Activated CD4-positive, alpha-beta T cell treated with anti-CD3 and anti-CD28 coated beads, Interleukin-2, amount 50 U/mL, for 48 hours (primary cell): ENCODE results near the gene CTNNA1.
"Not testable (repeated sequence)": the region's sequence is repeated elsewhere in the genome, so short reads cannot be mapped to it uniquely, and the experiment has no call there.

Source experiments
- DNase-seq, 2 experiments: peaks; one replicate each; pipeline ENCODE4 v3.0.0-alpha.2; 2020

The CTNNA1 gene

DNA sequence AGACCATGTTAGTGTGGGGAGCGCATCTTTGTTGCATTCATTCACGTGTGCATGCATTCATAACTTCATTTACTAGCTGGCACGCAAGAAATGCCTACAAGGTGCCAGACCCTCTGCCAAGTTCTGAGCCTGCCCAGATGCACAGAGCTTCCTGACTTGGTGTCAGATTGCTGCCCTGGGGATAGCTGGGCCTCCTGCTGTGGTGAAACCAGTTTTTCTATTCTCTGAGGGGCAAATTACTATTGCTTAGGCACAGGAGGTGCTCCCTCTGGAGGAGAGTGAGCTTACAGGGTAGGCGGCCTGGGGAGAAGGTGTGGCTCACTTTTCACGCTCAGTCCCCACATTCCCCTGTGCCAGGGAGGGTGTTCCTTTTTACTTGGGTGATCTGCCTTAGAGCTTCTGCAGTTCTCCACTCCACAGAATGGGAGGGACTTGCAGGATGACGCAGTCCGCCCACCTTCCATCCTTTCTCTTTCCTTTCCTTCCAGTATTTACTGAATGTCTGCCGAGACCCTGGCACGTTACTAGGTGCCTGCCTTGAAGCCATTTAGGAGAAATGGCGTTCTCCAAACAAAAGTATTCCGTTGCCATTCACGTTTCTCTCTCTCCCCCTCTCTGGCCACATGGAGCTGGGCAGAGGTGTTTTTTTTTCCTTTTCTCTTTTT lies 27.9 kb upstream of the CTNNA1 start:
- no peak for DNase-seq

DNA sequence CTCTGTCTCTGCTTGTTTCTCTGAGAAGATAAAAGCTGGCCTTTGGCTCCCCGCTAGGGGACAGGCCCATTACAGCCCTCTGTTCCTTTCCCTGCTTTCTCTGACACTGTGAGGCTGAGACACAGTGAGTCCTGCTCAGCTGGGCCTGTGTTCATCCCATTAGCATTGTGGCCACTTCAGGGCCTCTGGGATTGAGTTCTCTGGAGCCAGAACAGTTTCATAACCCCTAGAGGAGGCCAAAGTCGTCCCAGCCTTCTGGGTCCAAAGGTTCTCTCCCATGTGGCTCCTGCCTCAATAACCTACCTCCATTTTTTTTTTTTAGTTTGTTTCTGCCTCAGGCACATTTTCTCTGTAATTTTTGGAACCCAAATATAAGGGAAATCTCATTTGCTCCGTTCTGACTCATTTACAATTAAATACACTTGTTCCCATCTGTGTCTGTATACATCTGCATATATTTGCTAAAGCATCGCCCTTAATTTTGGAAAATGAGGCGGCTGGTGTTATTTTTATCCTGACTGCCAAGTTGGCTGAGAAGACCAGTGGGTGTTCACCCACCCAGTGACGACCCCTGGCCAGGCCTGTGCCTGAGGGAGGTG lies 27.3 kb upstream of the CTNNA1 start:
- no peak for DNase-seq

DNA sequence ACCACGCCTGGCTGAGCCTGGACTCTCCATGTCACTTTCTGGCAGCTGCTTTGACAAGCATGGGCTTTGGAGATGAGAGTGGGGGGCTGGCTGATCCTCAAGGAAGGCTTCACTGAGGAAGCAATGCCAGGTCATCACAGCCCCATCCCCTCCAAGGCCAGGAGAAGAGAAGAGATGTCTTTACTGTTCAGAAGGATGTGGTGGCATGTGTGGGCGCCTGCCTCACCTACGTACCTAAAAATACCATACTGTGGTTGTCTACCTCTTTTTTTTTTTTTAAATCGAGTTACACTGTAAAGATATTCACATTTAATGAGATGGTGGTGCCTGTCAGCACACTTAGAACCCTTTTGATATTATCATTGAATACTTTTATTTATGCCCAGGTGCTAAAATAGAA lies 26.4 kb upstream of the CTNNA1 start:
- DNase-seq, result peak; percentile 6 to 14

DNA sequence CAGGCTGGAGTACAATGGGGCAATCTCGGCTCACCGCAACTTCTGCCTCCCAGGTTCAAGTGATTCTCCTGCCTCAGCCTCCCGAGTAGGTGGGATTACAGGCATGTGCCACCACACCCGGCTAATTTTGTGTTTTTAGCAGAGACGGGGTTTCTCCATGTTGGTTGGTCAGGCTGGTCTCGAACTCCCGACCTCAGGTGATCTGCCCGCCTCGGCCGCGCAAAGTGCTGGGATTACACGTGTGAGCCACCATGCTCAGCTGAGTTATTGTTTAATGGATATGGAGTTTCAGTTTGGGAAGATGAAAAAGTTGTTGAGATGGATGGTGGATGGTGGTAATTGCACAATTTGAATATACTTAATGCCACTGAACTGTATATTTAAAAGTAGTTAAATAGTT lies 22.7 kb upstream of the CTNNA1 start:
- DNase-seq, result not testable (repeated sequence)

DNA sequence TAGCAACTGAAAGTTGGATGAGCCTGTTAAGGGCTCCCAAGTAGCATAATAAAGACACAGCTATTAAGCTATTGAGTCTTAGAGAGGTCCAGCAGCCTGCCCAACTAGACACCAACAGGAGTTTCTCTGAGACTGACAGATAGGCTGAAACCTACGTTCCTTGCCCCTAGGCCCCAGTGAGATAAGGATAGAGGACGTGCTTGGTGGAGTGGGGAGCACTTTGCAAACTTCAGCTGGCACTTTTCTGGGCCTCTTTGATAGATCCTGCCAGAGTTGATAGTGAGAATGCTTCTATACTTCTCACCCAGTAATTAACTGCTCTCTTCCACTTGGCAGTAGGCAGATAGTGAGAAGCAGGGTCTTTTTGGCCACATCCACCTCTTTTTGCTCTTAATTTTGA lies 20.8 kb upstream of the CTNNA1 start:
- no peak for DNase-seq

DNA sequence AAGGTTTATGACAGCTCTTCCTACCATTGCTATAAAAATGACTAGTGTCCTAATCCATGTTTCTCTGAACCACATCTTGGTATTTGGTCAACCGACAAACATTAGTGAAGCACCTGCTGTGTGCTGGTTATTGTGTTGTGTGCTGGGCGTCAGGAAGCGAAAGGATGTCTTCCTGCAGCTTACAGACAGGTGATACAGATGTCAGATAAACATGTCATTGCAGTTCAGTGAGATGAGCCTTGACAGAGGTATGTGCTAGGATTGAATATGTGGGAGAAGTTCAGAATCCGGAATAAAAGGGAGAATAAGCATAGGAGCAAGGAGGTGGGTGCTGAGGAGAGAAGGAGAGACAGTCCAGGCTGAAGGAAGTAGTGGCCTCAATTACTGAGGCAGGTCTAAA lies 20.3 kb upstream of the CTNNA1 start:
- no peak for DNase-seq

DNA sequence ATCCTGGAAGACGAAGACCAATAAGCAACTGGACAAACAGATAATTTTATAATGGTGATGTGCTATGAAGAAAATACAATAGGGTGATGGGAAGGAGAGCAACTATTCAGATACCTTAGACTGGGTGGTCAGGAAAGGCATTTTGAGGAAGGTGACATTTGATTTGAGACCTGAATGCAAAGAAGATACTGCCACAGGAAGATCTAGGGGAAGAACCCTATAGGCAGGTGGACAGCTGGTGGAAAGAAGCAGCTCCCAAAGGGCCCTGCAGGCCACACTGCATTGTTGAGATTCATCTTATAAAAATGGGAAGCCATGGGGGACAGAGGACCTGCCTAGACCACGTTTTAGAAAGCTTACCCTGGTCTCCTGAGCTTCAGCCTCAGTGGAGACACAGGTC lies 19.7 kb upstream of the CTNNA1 start:
- no peak for DNase-seq

DNA sequence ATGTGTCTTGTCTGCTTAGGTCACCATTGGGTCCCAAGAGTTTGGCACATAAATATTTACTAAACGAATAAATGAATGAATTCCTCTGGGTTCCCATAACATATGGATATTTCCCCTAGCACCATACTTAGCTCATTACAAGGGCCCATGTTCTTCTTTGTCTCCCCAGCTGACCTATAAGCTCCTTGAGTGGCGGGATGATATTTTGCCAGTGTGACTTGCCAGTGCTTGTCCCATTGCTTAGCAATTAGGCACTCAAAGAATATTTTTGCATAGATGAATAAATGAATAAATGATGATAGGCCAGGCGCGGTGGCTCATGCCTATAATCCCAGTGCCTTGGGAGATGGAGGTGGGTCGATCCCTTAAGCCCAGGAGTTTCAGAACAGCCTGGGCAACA lies 16.9 kb upstream of the CTNNA1 start:
- no peak for DNase-seq

DNA sequence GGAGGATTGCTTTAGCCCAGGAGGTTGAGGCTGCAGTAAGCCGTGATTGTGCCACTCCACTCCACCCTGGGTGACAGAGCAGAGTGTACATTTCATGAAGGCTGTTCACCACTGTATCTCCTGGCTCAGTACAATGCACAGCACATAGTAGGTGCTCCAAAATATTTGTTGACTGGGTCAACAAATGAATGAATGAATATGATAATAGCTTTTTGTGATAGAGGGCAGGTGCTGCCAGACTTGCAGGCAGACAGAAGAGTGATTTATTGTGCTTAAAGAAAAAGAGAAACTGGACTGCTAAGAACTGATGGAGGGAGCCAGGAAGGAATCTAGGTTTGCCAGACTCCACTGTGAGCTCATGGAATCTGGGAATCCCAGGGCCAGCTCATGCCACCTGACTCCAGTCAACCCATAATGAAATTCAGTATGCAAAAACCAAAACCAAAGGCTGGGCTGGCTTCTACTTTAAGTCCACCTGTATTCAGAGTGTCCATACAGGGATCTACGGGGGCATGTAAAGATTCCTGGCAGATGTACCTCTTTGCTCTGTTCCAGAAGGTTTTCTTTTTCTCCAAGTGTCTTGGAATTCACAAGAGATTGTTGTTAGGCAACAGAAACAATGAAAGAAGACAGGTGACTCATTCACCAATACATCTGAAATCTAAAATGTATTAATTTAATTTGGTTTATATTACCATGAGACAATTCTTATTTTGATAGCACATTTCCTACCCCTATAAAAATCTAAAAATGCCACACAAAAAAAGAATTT lies 15.5 kb upstream of the CTNNA1 start:
- DNase-seq, result no peak

DNA sequence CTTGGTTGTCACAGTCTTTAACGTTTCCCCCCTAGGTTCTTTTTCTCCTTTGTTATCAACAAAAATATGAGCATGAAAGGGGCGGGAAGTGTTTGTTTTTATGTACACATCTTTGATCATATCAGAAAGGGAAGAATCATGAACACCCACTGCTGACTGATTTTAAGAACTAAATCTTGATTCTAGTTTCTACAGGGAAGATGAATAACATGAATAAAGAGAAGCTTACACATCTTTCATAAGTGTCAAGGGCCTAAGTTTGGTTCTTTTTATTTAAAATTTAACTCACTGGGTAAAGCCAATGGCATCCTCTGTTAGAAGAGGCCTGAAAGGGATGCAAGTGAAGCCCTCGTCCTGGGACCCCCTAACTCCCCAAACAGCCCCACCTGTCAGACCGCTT lies 14.8 kb upstream of the CTNNA1 start:
- no peak for DNase-seq

DNA sequence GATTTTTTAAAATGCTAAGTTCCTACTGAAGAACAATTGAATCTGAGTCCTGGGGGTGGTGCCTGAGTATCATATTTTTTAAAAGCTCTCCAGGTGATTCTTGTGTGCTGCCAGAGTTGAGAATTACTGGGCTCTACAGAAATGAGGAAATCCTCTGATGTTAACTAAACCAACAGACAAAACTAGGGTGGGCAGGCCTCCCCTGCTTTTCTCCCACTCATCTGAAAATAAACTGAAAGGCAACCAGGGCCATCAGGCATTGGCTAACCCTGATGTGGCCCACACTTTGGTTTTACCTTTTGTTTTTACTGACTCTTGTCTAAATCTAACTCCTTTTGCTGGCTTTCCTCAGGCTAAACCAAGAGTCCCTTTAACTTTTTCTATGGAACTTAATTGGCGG lies 13.3 kb upstream of the CTNNA1 start:
- DNase-seq, result no peak

DNA sequence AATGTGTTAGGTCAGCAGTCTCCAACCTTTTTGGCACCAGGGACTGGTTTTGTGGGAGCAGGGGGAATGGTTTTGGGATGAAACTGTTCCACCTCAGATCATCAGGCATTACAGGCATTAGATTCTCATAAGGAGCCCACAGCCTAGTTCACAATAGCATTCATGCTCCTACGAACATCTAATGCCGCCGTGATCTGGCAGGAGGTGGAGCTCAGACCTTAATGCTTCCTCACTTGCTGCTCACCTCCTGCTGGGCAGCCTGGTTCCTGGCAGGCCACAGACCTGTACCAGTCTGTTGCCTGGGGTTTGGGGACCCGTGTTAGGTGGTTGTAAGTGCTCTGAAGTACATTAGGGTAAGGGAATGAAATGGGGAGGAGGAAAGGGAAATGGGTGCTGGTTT lies 9.7 kb upstream of the CTNNA1 start:
- DNase-seq, result no peak

DNA sequence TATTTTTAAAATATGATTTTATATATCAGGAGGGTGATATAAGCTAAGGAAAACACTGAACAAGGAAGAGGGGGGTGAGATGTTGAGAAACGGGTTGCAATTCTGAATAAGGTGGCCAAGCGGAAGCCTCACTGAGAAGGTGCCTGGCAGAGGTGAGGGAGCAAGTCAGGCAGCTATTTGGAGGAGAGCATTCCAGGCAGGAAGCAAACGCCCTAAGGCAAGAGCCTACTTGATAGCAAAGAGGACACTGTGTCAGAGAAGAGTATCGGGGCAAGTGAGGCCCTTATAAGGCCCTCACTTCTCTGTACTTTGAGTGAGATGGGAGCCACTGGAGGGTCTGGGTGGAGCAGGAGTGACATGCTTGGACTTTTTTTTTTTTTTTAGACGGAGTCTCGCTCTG lies 8.0 kb upstream of the CTNNA1 start:
- DNase-seq, result no peak

DNA sequence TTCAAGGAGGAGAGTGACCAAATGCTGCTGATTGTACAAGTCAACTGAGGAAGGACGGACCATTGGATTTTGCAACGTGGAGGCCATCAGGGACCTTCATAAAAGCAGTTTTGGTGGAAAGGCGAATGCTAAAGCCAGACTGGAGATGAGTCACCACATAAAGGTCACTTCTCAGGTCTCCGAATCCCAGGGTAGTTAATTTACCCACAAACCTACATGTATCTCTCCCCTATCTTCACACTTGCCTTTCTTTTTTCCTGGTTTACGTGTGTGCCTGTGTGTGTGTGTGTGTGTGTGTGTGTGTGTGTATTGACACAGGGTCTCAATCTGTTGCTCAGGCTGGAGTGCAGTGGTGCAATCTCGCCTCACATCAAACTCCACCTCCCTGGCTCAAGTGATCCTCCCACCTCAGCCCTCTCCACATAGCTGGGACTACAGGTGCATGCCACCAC lies 4.6 kb upstream of the CTNNA1 start:
- DNase-seq, result no peak

DNA sequence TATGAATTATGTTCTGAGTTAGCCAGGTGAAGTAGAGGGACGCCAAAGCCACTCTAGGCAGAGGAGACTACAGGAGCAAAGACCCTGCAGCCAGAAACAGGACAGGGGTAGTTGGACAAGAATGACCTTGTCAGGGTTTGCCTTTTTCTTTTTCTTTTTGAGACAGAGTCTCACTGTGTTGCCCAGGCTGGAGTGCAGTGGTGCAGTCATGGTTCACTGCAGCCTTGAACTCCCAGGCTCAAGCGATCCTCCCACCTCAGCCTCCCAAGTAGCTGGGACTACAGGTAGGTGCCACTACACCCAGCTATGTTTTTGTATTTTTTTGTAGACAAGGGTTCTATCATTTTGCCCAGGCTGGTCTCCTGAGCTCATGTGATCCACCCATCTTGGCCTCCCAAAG lies 1.9 kb upstream of the CTNNA1 start:
- DNase-seq, result not testable (repeated sequence)

DNA sequence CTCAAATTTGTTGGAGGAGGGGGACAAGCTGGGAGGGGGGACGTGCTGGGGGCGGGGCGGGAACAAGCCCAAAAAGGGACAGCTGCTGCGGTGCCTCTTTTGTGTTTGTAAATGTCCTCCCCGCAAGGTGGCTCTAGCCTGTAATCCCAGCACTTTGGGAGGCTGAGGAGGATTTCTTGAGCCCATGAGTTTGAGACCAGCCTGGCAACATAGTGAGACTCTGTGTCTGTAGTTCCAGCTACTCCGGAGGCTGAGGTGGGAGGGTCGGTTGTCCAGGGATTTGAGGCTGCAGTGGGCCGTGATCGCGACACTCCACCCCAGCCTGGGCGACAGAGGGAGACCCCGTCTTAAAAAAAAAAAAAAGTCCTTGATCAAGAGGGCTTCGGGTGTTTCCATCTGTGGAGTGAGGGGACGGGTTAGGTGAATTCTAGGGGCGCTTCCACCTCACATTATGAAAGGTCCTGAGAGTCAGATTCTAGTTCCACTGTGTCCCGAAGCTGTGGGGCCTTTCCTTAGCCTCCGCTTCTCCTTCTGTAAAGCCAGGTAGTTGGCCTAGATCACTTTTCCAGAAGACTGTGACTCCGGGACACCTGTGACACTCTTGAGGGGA lies 779 bp upstream of the CTNNA1 start:
- DNase-seq, result no peak

DNA sequence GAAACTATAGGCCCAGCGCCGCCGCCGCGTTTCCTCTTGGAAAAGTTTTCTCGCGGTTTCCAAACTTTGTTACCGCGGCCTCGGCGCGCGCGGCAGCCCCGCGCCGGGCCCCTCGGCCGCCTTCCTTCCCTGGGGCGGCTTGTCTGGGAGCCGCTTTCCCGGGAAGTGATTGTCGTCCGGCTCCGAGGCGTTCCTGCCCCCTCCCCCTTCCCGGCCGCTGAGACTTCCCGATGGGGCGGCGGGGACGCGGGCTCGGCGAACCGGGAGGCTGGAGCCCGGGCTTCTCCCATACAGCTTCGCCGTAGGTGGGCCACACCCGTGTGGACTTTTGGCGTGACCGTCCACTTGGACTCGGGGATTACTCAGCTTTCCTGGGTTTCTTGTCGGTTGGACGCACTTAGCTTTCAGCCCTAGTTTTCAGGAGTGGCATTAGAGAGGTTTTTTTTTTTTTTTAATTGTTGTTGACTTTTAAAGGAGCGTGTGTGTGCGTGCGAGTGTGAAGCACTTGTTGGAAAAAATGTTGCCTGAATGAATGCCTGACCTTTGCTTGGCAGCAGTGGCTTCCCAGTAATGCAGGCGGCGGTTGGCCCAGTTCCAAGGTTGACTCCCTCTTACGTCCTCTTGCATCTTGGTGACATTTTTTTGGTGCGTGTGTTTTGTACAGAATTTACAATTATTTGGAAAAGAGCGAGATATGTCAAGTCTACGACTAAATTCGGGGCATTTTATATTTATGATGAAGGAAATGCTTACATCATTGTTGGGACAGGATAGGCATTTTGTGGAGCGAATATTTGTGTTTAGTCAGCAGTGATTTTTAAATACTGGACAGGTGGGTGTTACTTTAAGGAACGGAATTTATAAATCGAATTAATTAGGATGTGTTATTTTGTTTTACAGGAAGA lies 821 bp downstream of the CTNNA1 start:
- peak; percentile 75 to 81 for DNase-seq

DNA sequence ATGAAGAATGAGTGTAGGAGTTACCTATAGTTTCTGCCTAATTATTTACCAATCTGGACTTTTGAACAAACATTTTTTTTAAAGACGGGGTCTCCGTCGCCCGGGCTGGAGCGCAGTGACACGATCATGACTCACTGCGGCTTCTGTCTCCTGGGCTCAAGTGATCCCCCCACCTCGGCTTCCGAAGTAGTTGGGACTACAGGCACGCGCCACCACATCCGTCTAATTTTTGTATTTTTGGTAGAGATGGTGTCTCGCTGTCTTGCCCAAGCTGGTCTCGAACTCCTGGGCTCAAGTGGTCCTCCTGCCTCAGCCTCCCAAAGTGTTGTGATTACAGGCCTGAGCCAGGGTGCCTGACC lies 1.5 kb downstream of the CTNNA1 start:
- no peak for DNase-seq

DNA sequence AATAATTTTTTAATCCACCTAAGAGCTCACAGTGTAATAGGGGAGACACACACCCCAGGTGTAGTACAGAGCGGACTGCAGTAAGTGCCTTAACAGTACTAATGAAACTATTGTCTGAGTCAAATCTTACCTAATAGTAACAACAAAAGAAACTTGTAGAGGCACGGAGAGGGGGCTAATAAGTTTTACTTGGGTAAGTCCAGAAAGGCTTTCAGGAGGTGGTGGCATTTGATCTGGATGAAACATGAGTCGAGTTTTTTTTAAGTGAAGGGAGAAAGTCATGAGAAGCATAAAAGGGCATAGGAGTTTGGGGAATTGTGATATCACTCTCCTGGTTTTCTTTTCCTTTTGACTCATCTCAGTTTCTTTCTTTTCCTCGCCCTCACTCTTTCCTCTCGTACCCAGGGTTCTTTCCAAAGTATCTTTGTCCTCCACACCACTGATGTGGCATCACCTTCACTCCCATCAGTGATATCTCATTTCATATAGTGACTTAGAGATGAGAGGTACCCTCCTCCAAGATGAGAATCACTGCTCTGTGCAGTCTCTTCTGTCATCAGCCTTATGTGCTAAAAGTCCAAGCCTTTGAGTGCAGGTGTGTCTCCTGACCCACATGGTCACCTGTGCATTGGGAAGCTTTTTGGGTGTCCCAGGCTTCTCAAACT lies 2.0 kb downstream of the CTNNA1 start:
- no peak for DNase-seq

DNA sequence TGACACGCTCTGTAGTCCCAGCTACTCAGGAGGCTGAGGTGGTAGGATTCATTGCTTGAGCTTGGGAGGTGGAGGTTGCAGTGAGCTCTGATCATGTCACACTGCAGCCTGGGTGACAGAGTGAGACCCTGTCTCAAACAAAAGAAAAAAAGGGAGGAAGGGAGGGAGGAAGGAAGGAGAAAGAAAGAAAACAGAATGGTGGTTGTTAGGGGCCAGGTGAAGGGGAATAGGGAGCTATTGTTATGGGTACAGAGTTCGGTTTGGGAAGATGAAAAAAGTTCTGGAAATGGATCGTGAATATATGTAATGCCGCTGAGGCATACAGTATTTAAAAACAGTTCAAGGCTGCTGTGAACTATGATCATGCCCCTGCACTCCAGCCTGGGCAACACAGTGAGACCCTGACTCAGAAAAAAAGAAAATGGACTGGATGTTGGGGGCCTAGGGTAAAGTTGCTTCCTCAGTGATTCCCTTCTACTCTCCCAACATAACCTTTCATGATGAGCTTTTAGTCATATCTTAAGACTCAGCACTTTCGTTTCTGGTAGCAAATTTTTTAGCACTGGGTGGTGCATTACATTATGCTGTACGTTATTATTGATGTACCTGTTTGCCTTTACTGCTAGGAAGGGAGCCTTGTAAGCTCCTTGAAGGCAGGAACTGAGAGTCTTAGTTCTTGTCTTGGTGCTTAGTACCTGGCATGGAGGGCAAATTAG lies 4.0 kb downstream of the CTNNA1 start:
- DNase-seq, result no peak

DNA sequence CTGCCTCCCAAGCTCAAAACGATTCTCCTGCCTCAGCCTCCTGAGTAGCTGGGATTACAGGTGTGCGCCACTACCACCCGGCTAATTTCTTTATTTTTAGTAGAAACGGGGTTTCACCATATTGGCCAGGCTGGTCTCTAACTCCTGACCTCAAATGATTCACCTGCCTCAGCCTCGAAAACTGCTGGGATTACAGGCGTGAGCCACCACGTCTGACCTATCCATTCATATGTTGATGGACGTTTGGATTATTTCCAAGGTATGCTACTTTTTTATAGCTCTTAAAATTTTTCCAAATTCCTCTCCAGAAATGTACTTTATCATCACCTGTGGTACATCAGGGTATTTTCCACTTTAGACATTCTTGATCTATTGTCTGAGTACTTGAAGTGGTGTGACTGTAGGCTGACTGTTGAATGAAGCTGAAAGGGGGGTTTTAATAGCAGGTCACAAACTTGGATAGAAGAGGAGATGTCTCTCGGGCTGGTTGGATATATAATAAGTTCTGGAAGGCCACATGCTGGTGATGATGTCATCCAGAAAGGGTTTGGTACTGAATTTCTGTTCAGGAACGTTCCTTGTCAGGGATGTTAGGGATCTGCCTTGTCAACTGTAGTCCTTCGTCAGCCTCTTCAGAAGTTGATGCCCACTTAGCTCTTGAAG lies 7.4 kb downstream of the CTNNA1 start:
- no peak for DNase-seq
